Fibroblast of skin of left biceps (primary cell): ENCODE data around the gene ELMO1.

Experiments
- DNase-seq, 2 experiments: peaks; one replicate each; pipeline ENCODE4 v3.0.0-alpha.2; 2013; ENCODE audit warnings: low read depth in 2 of 2

The ELMO1 gene

DNA sequence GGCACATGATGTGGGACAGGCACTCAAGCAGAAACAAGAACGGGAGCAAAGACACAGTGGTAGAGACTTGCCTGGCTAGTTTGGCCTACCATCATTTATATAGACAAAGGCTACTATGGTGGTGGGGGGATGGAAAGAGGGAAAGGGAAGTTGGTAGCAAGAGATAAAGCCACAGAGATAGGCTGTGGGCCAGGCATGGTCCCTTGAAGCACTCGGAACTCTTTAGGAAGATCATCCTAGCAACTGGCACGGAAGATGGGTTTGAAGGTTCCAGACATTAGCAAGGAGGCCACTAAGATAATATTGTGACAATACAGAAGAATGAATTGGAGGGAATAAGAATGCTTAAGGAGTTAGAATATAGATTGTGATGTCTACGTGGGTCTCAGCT lies 319.6 kb downstream of the ELMO1 start:
- no peak for DNase-seq

- DNase-seq = no peak
Measured at GRCh38 chr7:37128327-37129034, 320.2 kb downstream of the ELMO1 start.

- DNase-seq = peak in 1 of 2 experiments; percentile 18
Measured at GRCh38 chr7:37119296-37119860, 329.3 kb downstream of the ELMO1 start.

- no peak for DNase-seq
Measured at GRCh38 chr7:37118004-37118403, 330.7 kb downstream of the ELMO1 start.

DNA sequence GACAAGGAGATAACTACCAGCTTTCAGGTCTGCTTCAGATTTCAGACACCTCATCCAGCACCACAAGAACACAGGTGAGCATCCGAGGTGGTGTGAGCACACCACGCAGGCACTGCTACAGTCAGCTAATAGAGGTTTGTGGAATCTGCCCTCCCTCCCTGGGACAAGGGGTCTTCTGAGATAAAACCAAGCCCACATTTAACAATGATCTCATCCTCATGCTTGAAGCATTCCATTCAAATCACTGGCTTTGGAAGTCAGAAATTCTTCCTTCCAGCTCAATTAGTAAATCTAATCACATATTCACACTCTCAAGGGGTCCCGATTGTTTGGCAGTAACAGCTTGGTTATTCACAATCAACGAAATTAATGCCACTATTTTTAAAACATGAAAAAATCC lies 331.4 kb downstream of the ELMO1 start:
- DNase-seq = no peak

DNA sequence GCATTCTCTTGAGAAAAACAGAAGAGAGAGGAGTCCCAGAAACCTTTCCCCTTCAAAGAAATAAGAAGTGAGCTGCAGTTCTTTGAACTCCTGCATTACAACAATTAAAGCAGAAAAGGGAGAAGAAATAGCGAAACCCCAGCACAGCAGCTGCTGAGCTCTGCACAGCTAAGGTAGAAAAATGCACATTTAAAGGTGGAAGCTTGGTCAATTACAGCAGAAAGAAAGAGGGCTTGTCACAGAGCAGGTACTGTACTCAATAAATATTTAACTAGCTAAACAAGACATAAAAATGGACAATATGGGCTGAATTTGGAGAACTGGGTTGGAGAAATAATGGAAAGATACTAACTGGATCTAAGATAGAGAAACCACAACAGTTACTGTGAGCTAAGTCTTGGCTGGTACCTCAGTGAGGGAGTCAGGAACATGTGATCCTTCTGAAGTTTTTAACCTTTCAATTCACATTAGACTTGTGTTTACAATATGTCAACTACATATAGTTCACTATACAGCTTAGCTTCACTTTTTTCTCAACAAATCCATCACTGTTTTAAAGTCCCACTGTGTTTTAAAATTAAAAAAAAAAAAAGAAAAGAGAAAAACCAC lies 332.5 kb downstream of the ELMO1 start:
- DNase-seq = no peak

GRCh38 chr7:37113661-37114355 lies 334.9 kb downstream of the ELMO1 start:
- DNase-seq = peak; percentile 37

DNA sequence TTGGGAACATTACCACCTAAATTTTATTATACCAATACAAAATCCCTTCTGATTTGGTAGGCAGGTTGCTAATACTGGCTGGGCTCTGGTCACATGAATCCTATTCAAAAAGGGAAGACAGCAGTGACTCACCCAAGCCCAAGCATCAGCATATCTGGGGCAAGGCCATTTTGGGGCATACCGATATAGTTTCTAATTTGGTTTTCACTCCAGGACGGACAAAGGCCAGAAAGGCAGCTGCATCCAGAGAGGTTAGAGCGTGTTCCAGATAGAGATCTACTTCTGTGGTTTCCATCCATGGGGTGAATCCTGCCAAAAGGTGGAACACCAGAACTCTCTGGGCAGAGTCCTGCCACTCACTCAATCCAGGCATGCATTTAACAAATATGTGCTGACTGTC lies 335.8 kb downstream of the ELMO1 start:
- no peak for DNase-seq

DNA sequence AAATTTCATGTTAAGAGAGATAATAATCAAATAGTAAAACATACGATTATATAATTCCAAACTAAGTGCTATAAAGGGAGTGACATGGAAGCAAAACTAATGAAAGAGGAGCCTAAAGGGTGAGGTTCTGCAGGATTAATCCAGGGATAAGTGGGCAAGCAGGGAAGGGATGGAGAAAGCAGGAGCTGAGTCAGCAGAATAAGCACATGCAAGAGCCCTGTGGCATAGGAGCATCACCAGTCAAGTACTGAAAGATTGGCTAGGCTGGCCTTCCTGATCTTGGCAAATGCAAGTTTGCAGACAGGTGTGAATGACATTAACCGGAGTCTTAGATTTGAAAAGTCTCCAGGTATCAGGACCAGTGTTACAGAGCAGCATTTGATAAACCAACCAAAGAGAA lies 336.4 kb downstream of the ELMO1 start:
- DNase-seq = no peak

DNA sequence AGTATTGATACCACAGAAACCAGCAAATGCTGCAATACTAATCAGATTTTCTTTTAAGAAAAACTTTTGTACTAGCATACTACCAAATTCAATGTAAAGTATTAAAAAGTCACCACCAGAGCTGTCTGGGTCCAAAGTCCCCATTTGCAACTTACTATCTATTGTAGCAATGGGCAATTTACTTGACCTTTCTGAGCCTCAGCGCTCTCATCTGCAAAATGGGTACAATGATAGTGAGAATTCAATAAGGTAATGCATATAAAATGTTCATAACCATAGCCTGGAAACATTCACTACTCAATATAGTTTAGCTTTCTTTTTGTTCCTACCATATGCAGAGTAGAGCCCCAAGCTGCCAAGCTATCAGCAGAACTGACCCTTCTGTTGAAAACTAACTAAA lies 337.2 kb downstream of the ELMO1 start:
- DNase-seq = no peak

DNA sequence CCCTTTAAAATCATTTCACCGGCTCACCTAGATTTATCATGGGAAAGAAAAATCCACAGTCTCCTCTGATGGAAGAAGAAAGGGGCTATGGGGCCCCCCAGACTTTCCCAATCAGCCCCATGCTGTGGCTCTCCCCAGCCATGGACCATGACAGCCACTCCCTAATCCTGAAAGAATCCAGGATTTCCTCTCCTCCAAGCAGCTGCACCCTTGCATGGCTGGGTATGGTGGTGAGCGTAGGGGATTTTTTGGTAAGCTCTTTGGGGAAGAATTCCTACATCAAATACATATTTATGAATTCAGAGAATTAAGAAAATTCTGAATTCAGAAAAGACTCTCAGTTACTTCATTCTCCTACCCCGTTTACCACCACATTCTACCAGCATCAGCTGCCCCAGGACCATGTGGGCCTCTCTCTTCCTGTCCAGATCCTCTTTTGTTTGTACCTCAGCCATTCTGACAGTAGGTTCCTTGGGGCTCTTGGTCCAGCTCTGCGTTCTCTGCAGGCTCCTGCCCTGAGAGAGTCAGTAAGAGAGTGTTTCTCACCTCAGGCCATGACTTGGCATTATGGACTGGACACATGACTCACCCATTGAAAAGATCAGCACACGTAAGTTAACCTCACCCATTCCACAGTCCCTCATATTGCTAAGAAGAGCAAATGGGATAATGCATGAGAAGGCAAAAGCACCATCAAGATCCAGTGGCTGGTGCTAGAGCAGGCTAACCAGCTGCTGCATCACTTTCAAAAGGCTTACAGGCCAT lies 337.8 kb downstream of the ELMO1 start:
- no peak for DNase-seq

DNA sequence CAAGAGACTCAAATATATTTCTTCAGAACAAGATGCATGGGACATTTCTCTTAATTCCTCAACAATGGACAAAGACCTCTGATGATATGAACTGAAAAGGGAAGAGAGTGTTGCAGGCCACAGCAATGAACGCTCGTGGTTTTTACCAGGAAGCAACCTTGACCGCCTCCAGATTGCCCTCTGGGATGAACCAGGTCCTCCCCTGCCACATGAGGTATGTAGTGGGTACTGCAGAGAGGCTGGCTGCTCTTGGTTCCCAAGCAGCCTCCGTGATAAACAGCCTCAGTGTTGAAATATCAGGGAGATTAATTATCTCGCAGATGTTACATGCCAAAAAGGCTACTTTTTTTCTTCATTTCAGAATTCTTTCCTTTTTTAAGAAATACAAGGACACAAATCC lies 338.8 kb downstream of the ELMO1 start:
- no peak for DNase-seq

GRCh38 chr7:37109016-37109683 lies 339.5 kb downstream of the ELMO1 start:
- DNase-seq = no peak

DNA sequence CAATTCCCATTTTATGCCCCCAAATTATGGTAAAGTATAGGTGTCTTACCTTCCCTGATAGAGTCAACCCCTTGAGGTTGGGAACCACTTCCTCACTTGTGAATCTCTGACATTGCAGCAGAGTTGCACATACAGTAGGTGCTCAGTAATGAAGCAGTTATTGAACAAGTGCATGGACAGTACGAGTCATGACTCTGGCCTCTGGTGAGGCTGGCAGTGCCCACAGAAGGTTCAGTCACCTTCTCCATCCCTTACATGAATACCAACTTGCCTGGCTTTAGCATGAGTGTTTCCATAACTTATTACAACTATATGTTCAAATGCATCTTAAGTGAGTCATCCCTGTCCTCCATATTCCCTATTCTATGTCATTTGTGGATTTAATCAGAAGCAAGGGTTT lies 340.0 kb downstream of the ELMO1 start:
- DNase-seq = no peak

- no peak for DNase-seq
Measured at GRCh38 chr7:37107047-37107750, 341.5 kb downstream of the ELMO1 start.

GRCh38 chr7:37105762-37106161 lies 342.9 kb downstream of the ELMO1 start:
- DNase-seq = no peak

DNA sequence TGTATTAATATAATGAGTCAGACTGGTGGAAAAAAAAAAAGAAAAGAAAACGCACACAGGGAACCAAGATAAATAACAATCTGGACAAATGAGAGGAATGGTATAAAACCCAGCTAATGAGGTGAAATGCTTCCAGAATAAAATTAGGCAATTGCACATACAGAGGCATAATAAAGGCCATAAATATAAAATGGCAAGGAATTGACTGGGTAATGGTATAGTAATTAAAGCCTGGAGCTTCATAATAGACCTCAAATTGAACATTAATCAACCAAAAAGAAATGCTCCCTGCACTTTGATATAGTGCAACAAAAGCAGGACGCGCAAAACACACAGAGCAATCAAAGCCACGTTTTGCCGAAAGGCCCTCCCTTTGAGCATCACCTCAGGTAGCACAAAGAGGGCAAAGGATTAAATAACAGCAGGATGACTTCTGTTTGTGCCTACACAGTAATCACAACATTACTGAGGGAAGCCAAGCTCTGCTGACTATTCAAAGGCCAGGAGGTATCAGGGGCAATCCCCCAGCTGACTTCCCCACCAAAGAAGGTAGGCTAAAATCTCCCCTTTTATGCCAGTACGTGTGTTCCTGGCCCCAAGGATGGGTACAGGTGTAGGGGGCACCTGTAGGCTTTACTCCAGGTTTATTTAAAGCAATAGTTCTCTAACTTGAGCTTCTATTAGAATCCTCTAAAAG lies 343.7 kb downstream of the ELMO1 start:
- no peak for DNase-seq

GRCh38 chr7:37102518-37103137 lies 346.0 kb downstream of the ELMO1 start:
- no peak for DNase-seq

GRCh38 chr7:37100735-37101331 lies 347.8 kb downstream of the ELMO1 start:
- no peak for DNase-seq
